ENCODE measurements around the gene NATD1.
"Not testable (repeated sequence)": the region's sequence is repeated elsewhere in the genome, so short reads cannot be mapped to it uniquely, and the experiment has no call there.

The NATD1 gene

DNA sequence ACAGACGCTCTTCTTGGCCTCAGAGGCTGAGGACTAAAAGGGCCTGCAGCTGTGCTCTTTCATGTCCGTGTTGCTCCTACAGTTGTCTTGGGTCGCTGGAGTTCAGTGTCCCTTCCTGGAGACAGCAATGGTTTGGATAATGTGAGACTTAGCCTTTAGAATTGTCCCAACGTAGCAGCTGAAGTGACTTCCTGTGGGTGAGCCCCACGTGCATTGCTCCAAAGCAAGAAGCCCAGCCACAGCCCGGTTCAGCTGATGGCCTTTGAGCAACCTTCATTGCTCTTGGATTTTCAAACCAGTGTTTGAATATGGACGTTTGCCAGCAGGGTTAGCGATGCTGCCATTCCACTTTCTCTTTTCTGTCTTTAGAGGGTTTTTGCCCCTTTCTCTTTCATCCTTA, 59.0 kb downstream of the NATD1 start:
- no peak for DNase-seq (ENCODE audit: low spot score)

GRCh38 chr17:21193031-21193430, 60.2 kb downstream of the NATD1 start:
- no peak for DNase-seq (ENCODE audit: low spot score)

- DNase-seq (ENCODE audit: low spot score) = not testable (repeated sequence)
These were observed 60.8 kb downstream of the NATD1 start for GRCh38 chr17:21192414-21192813.

DNA sequence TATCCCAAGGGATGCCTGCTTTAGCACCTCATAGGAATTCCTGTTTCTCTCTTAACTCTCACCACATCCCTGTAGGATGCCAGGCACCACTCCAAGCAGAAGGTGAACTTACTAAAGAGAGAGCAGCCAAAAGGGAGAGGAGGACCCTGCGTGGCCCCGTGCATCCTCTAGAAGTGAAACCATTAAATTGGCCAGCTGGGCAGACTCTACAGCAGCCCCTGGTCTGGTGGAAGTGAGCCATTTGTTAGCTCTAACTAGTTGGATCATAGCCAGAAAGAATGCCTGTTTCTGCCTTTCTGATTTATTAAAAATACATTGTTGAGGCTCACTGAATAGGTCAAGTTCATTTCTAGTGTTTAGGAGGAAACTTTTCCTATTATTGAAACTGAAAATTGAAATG, 61.5 kb downstream of the NATD1 start:
- no peak for DNase-seq (ENCODE audit: low spot score)

DNA sequence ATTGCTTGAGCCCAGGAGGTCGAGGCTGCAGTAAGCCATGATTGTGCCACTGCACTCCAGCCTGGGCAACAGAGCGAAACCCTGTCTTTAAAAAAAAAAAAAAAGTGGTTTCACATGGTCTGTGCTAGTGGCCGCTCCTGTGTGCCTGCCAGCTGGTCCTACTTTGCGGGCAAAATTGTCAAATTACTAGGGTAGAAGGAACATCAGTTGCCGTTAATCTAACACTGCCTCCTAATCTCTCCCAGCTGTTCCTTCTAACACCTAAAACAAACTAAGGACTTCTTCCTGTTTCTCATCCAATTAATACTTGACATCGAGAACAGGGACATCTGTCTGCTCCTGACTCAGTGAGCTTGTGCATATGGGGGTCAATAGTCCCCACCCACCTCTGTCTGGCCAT, 63.1 kb downstream of the NATD1 start:
- DNase-seq (ENCODE audit: low spot score) = no peak

DNA sequence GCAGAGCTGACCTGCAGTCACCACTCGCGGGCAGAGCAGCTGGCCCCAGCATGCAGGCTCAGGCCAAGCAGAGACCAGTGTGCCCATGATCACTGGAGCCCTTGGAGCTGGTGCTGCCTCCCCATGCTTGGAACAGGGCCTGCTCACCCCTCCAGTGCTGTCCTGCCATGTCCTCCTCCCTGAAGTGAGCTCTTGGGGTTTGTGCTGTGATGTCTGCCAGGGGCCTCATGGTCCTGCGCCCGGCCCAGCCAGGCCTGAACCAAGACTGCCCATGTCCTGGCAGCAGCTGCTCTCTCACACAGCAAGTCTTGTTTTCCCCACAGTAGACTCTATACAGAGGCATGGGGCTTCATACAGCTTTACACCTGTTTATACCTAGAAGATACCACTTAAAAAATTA, 63.8 kb downstream of the NATD1 start:
- no peak for DNase-seq (ENCODE audit: low spot score)
